ENCODE measurements around the gene UBA7.
"Not testable (repeated sequence)": the region's sequence is repeated elsewhere in the genome, so short reads cannot be mapped to it uniquely, and the experiment has no call there.

Gene UBA7

GRCh38 chr3:49781415-49782199 lies 32.1 kb downstream of the UBA7 start:
- peak overlapping the region; percentile 49 for H3K27ac Mint-ChIP-seq
- DNase-seq, result no peak
- H3K36me3 Mint-ChIP-seq (ENCODE audit: low read depth), result peaks cover 67% of the 10 kb centered on the region
- no peak overlapping the region for H3K4me3 Mint-ChIP-seq
- no peaks in the 10 kb centered on the region for H3K27me3 Mint-ChIP-seq
- H3K4me1 Mint-ChIP-seq (ENCODE audit: low read depth), result peaks cover 51% of the 10 kb centered on the region
- H3K9me3 Mint-ChIP-seq, result no peaks in the 10 kb centered on the region

GRCh38 chr3:49780975-49781365 lies 32.8 kb downstream of the UBA7 start:
- DNase-seq, H3K27me3 Mint-ChIP-seq, H3K9me3 Mint-ChIP-seq, H3K4me3 Mint-ChIP-seq: not testable (repeated sequence)
- H3K36me3 Mint-ChIP-seq (ENCODE audit: low read depth), result peaks cover 70% of the 10 kb centered on the region
- H3K27ac Mint-ChIP-seq, result peak overlapping the region; percentile 10
- peaks cover 51% of the 10 kb centered on the region for H3K4me1 Mint-ChIP-seq (ENCODE audit: low read depth)

- peaks cover 71% of the 10 kb centered on the region for H3K36me3 Mint-ChIP-seq (ENCODE audit: low read depth)
- no peaks in the 10 kb centered on the region for H3K9me3 Mint-ChIP-seq
- peaks cover 51% of the 10 kb centered on the region for H3K4me1 Mint-ChIP-seq (ENCODE audit: low read depth)
- DNase-seq, result peak; percentile 16
- H3K4me3 Mint-ChIP-seq, result no peak overlapping the region
- no peaks in the 10 kb centered on the region for H3K27me3 Mint-ChIP-seq
- peak overlapping the region; percentile 16 for H3K27ac Mint-ChIP-seq
Measured at GRCh38 chr3:49780080-49780974, 33.4 kb downstream of the UBA7 start.

GRCh38 chr3:49779358-49780079 lies 34.2 kb downstream of the UBA7 start:
- Mint-ChIP-seq H3K9me3 (no peaks in the 10 kb centered on the region), H3K36me3 (ENCODE audit: low read depth) (peaks cover 70% of the 10 kb centered on the region), H3K27ac (peak overlapping the region; percentile 16), H3K4me3 (no peak overlapping the region), H3K27me3 (no peaks in the 10 kb centered on the region), H3K4me1 (ENCODE audit: low read depth) (peaks cover 52% of the 10 kb centered on the region)
- DNase-seq, result no peak

- Mint-ChIP-seq H3K4me1 (ENCODE audit: low read depth) (peaks cover 48% of the 10 kb centered on the region), H3K36me3 (ENCODE audit: low read depth) (peaks cover 49% of the 10 kb centered on the region)
- H3K27me3 Mint-ChIP-seq, H3K9me3 Mint-ChIP-seq, H3K4me3 Mint-ChIP-seq, H3K27ac Mint-ChIP-seq, DNase-seq: not testable (repeated sequence)
Measured at GRCh38 chr3:49776101-49776500, 37.7 kb downstream of the UBA7 start.

- no peaks in the 10 kb centered on the region for H3K9me3 Mint-ChIP-seq
Measured at GRCh38 chr3:49775538-49775937, 38.2 kb downstream of the UBA7 start.

GRCh38 chr3:49772703-49773102 lies 41.0 kb downstream of the UBA7 start:
- Mint-ChIP-seq H3K27me3 (no peaks in the 10 kb centered on the region), H3K9me3 (no peaks in the 10 kb centered on the region), H3K27ac (no peak overlapping the region), H3K4me3 (no peak overlapping the region), H3K4me1 (ENCODE audit: low read depth) (peaks cover 53% of the 10 kb centered on the region), H3K36me3 (ENCODE audit: low read depth) (peaks cover 53% of the 10 kb centered on the region)
- DNase-seq, result peak; percentile 6

More at GRCh38 chr3:49775538-49775937, 38.2 kb downstream of the UBA7 start:
- H3K4me1 Mint-ChIP-seq (ENCODE audit: low read depth), result peaks cover 46% of the 10 kb centered on the region
- H3K27me3 Mint-ChIP-seq, result no peaks in the 10 kb centered on the region
- peaks cover 46% of the 10 kb centered on the region for H3K36me3 Mint-ChIP-seq (ENCODE audit: low read depth)
- H3K27ac Mint-ChIP-seq, result no peak overlapping the region
- H3K4me3 Mint-ChIP-seq, result no peak overlapping the region
- DNase-seq, result peak; percentile 8

- Mint-ChIP-seq H3K4me1 (ENCODE audit: low read depth) (peaks cover 50% of the 10 kb centered on the region), H3K27me3 (no peaks in the 10 kb centered on the region), H3K36me3 (ENCODE audit: low read depth) (peaks cover 45% of the 10 kb centered on the region), H3K9me3 (no peaks in the 10 kb centered on the region), H3K4me3 (no peak overlapping the region), H3K27ac (no peak overlapping the region)
- DNase-seq, result no peak
Measured at GRCh38 chr3:49771340-49771938, 42.3 kb downstream of the UBA7 start.

- Mint-ChIP-seq H3K27me3 (no peaks in the 10 kb centered on the region), H3K4me3 (no peak overlapping the region), H3K36me3 (ENCODE audit: low read depth) (peaks cover 38% of the 10 kb centered on the region), H3K27ac (peak overlapping the region; percentile 9), H3K4me1 (ENCODE audit: low read depth) (peaks cover 47% of the 10 kb centered on the region), H3K9me3 (no peaks in the 10 kb centered on the region)
- no peak for DNase-seq
Measured at GRCh38 chr3:49769926-49770325, 43.8 kb downstream of the UBA7 start.

GRCh38 chr3:49769286-49769915 lies 44.4 kb downstream of the UBA7 start:
- no peak for DNase-seq
- H3K9me3 Mint-ChIP-seq, result no peaks in the 10 kb centered on the region
- no peak overlapping the region for H3K4me3 Mint-ChIP-seq
- peaks cover 39% of the 10 kb centered on the region for H3K36me3 Mint-ChIP-seq (ENCODE audit: low read depth)
- H3K4me1 Mint-ChIP-seq (ENCODE audit: low read depth), result peaks cover 48% of the 10 kb centered on the region
- H3K27ac Mint-ChIP-seq, result peak overlapping the region; percentile 9
- no peaks in the 10 kb centered on the region for H3K27me3 Mint-ChIP-seq

- H3K4me3 Mint-ChIP-seq, result no peak overlapping the region
- no peak for DNase-seq
- H3K36me3 Mint-ChIP-seq (ENCODE audit: low read depth), result peaks cover 43% of the 10 kb centered on the region
- H3K27me3 Mint-ChIP-seq, result no peaks in the 10 kb centered on the region
- no peak overlapping the region for H3K27ac Mint-ChIP-seq
- H3K9me3 Mint-ChIP-seq, result no peaks in the 10 kb centered on the region
- H3K4me1 Mint-ChIP-seq (ENCODE audit: low read depth), result peaks cover 34% of the 10 kb centered on the region
Measured at GRCh38 chr3:49763981-49764380, 49.8 kb downstream of the UBA7 start.

GRCh38 chr3:49761661-49762060 lies 52.1 kb downstream of the UBA7 start:
- Mint-ChIP-seq H3K36me3 (ENCODE audit: low read depth) (peaks cover 38% of the 10 kb centered on the region), H3K9me3 (no peaks in the 10 kb centered on the region), H3K4me3 (no peak overlapping the region), H3K27me3 (no peaks in the 10 kb centered on the region), H3K4me1 (ENCODE audit: low read depth) (peaks cover 33% of the 10 kb centered on the region), H3K27ac (peak overlapping the region; percentile 44)
- no peak for DNase-seq

GRCh38 chr3:49759226-49759625 lies 54.5 kb downstream of the UBA7 start:
- Mint-ChIP-seq H3K4me1 (ENCODE audit: low read depth) (peaks cover 35% of the 10 kb centered on the region), H3K4me3 (no peak overlapping the region), H3K9me3 (no peaks in the 10 kb centered on the region), H3K27ac (no peak overlapping the region), H3K27me3 (no peaks in the 10 kb centered on the region), H3K36me3 (ENCODE audit: low read depth) (peaks cover 29% of the 10 kb centered on the region)
- DNase-seq, result no peak

GRCh38 chr3:49757197-49757596 lies 56.6 kb downstream of the UBA7 start:
- Mint-ChIP-seq H3K4me3 (no peak overlapping the region), H3K4me1 (ENCODE audit: low read depth) (peaks cover 42% of the 10 kb centered on the region), H3K9me3 (no peaks in the 10 kb centered on the region), H3K36me3 (ENCODE audit: low read depth) (peaks cover 29% of the 10 kb centered on the region), H3K27me3 (no peaks in the 10 kb centered on the region), H3K27ac (no peak overlapping the region)
- no peak for DNase-seq

Measured in activated T-cell treated with anti-CD3 and anti-CD28 coated beads, Interleukin-2, amount 50 U/mL, for 24 hours (primary cell).